GM21576 (cell line): ENCODE results near the gene DHX36.

Source experiments
- ATAC-seq: cut with Tn5 transposase; IDR thresholded peaks from one replicate; pipeline ENCODE4 v1.9.1; 2021; ENCODE audit warnings: mild to moderate bottlenecking, moderate library complexity; ENCODE audit not compliant: unreplicated experiment

The DHX36 gene

DNA sequence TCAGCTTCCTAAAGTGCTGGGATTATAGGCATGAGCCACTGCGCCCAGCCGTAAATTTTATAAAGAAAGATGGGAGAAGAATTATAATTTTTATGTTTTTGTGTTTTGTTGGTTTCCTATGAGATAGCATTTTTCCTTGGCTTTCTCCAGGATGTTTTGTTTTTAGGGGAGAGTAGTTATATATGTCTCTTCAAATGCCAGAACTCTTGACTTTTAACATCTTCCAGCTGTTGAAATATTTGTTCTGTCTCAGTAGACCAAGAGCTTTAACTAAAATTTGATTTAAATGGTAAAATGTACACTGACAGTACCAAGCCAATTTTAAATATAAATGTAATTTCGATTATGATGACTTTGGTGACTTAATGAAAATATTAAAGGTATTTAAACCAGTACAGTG lies 96.8 kb downstream of the DHX36 start:
- ATAC-seq, result no peak

DNA sequence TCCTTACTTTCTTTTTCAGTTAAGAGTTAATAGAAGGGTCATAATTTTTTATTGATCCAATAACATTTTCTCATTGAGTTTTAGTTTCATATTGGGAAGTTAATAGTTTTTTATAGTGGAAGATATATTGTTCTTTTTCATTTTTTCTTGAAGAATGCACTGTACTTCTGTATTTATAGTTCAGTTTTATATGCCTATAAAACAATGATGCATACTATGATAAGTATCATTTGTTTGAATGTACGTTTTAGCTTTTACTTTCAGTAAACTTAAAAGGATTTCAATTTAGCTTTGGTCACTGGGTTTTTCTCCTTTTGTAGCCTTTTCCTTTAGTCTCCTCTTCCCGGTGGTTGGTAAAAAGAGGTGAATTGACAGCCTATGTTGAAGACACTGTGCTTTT lies 98.8 kb downstream of the DHX36 start:
- no peak for ATAC-seq

DNA sequence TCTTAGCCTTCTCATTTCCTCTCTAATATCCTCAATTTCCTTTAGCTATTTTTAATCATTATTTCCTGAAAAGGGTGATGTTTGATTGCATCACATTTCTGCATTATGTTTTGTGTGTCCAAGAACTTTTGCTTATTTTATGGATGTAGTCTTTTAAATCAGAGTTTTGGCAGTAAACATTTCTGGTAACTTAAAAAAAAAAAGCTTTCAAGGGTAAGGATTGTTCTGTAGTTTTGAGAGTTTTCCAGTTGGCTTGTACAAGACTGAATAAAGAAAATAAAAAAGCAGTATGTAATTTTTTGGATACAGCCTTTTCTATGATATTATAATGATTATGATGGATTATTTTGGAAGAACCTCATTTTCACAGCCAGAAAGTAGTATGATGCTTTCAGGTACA lies 99.4 kb downstream of the DHX36 start:
- no peak for ATAC-seq

DNA sequence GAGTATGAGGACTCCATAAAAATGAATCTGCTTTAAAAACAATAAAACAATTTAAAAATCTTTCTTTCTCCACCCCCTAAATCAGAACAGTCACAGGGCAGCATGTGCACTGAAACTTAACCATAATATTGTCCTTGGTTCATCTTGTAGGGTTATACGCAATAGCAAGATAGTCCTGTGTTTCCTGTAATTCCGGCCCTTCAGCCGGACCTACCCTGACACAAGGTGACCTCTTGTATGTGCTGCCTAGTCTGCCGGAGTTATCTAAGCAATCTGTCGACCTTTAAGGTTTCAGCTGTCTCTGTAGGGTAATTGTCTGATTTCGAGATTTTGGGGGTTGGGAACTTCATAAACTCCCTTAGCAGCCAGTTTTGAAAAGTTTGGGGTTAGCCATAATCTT lies 99.9 kb downstream of the DHX36 start:
- ATAC-seq, result no peak

DNA sequence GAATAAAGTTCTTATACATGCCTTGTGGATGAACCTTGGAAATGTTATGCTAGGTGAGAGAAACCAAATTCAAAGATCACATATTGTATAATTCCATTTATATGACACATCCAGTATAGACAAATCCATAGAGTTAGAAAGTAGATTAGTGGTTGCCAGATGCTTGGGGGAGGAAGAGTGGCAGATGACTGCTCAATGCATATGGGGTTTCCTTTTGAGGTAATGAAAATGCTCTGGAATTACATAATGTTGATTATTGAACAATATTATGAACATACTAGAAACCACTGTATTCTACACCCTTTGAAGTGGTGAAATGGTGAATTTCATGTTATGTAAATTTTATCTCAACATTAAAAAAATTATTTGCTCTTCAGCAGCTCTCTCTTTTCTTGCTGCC lies 100.8 kb downstream of the DHX36 start:
- ATAC-seq, result no peak
